GM21717 (cell line): ENCODE data around the gene APOBEC3H.
"Not testable (repeated sequence)": the region's sequence is repeated elsewhere in the genome, so short reads cannot be mapped to it uniquely, and the experiment has no call there.

ENCODE experiments used
- ATAC-seq: cut with Tn5 transposase; IDR thresholded peaks from one replicate; pipeline ENCODE4 v1.9.1; 2021; ENCODE audit warnings: mild to moderate bottlenecking, moderate library complexity; ENCODE audit not compliant: unreplicated experiment

The APOBEC3H gene

GRCh38 chr22:39097098-39098020 lies at the start of gene APOBEC3H:
Gene APOBEC3H, plus strand, starts transcription at chr22:39097244. Its CDS starts 3,035 bp downstream, at chr22:39100279.
- no peak for ATAC-seq

- ATAC-seq, result not testable (repeated sequence)
Observed at GRCh38 chr22:39049486-39049885, 47.6 kb upstream of the APOBEC3H start.

- not testable (repeated sequence) for ATAC-seq
Observed at GRCh38 chr22:39051844-39052495, 45.1 kb upstream of the APOBEC3H start.

GRCh38 chr22:39055658-39056057 lies 41.4 kb upstream of the APOBEC3H start:
- ATAC-seq, result no peak

- ATAC-seq, result not testable (repeated sequence)
Observed at GRCh38 chr22:39061290-39061689, 35.8 kb upstream of the APOBEC3H start.

GRCh38 chr22:39061951-39062350 lies 35.1 kb upstream of the APOBEC3H start:
- not testable (repeated sequence) for ATAC-seq

- not testable (repeated sequence) for ATAC-seq
Observed at GRCh38 chr22:39063904-39064303, 33.1 kb upstream of the APOBEC3H start.

- not testable (repeated sequence) for ATAC-seq
Observed at GRCh38 chr22:39066442-39067276, 30.4 kb upstream of the APOBEC3H start.

GRCh38 chr22:39068033-39068785 lies 28.8 kb upstream of the APOBEC3H start:
- ATAC-seq, result no peak

GRCh38 chr22:39070186-39070585 lies 26.9 kb upstream of the APOBEC3H start:
- no peak for ATAC-seq

GRCh38 chr22:39072581-39072981 lies 24.5 kb upstream of the APOBEC3H start:
- not testable (repeated sequence) for ATAC-seq

- no peak for ATAC-seq
Observed at GRCh38 chr22:39073981-39074380, 23.1 kb upstream of the APOBEC3H start.

GRCh38 chr22:39076155-39077025 lies 20.7 kb upstream of the APOBEC3H start:
- not testable (repeated sequence) for ATAC-seq

GRCh38 chr22:39077026-39077840 lies 19.8 kb upstream of the APOBEC3H start, which contains the start of gene APOBEC3G:
Gene APOBEC3G, plus strand, starts transcription at chr22:39077275. Its CDS starts 87 bp downstream, at chr22:39077362.
- ATAC-seq, result peak; percentile 60

GRCh38 chr22:39077912-39078311 lies 19.1 kb upstream of the APOBEC3H start:
- ATAC-seq, result not testable (repeated sequence)

- no peak for ATAC-seq
Observed at GRCh38 chr22:39078329-39078728, 18.7 kb upstream of the APOBEC3H start.

GRCh38 chr22:39079054-39079637 lies 17.9 kb upstream of the APOBEC3H start:
- not testable (repeated sequence) for ATAC-seq
